Endothelial cell of umbilical vein (primary cell): Measurements from ENCODE around the gene BCAR1. TPM values are rescaled to one million over a fixed set of nuclear protein-coding genes. Genes with fewer than 3 reads are reported as not detected.

ENCODE experiments used
- BruUV-seq: library from RNA; stranded (reverse); fragments of 400-500 nt; replicated peaks from 2 replicates; lab custom pipeline; 2021; lab: Mats Ljungman, UMichigan
- CTCF ChIA-PET: fragments of 300-600, 350-600 bp; sonication (Branson Sonifier 250); formaldehyde crosslinking; loops from one replicate; lab custom pipeline; 2021; ENCODE audit warnings: antibody characterized with exemption, inconsistent platforms; lab: Charles Lee
- POLR2A ChIA-PET: fragments of 300-600, 350-600 bp; sonication (Branson Sonifier 250); formaldehyde crosslinking; loops from one replicate; lab custom pipeline; 2021; ENCODE audit warnings: antibody characterized with exemption, inconsistent platforms; lab: Charles Lee
- DNase-seq: peaks from one replicate; pipeline ENCODE4 v3.0.0-alpha.2; 2011; ENCODE audit warnings: low read depth, low spot score
- FAIRE-seq: peaks from 2 replicates; lab custom pipeline; 2011; peaks lifted over from hg19 to GRCh38; lab: Jason Lieb, UNC
- H2AFZ ChIP-seq: 2 replicates; pipeline ENCODE4 v1.6.0; 2012; ENCODE audit warnings: low read depth, low read length, control low read depth, inconsistent platforms
- H3K27ac ChIP-seq: 2 replicates; pipeline ENCODE4 v1.5.1; 2011; ENCODE audit warnings: low read depth, mild to moderate bottlenecking, control low read depth, low read length, moderate library complexity; ENCODE audit not compliant: insufficient read depth
- H3K27me3 ChIP-seq, 2 experiments: 2 replicates each; pipeline versions ENCODE4 v1.6.0 to v1.6.1; 2011; ENCODE audit warnings: low read length in 2 of 2, mixed read lengths in 1 of 2; ENCODE audit not compliant: control insufficient read depth in 2 of 2, insufficient read depth in 2 of 2
- H3K36me3 ChIP-seq, 2 experiments: 2 replicates in 1 of 2; 3 replicates in 1 of 2; pipeline ENCODE4 v1.5.1; 2011; ENCODE audit warnings: low read length in 2 of 2, mild to moderate bottlenecking in 1 of 2, moderate library complexity in 1 of 2; ENCODE audit not compliant: control insufficient read depth in 2 of 2, insufficient read depth in 2 of 2; ENCODE audit errors: extremely low read depth in 1 of 2
- H3K4me1 ChIP-seq: 3 replicates; pipeline ENCODE4 v1.5.1; 2011; ENCODE audit warnings: mild to moderate bottlenecking, low read length; ENCODE audit not compliant: control insufficient read depth, insufficient read depth; ENCODE audit errors: extremely low read depth
- H3K4me2 ChIP-seq: 2 replicates; pipeline ENCODE4 v1.6.1; 2011; ENCODE audit warnings: low read length, control low read depth, mixed read lengths; ENCODE audit not compliant: insufficient read depth
- H3K4me3 ChIP-seq, 3 experiments: fragments of 200-600 bp in 1 of 3; sonication (generic), shearing (Covaris generic) in 1 of 3; replicated peaks in 1 of 3; 2 replicates each; pipeline ENCODE4 v1.5.1; 2011 to 2016; ENCODE audit warnings: control low read depth in 3 of 3, low read length in 3 of 3, mild to moderate bottlenecking in 2 of 3, inconsistent platforms in 1 of 3, low read depth in 1 of 3, moderate library complexity in 1 of 3; ENCODE audit not compliant: insufficient read depth in 1 of 3
- H3K79me2 ChIP-seq: 2 replicates; pipeline ENCODE4 v1.6.0; 2012; ENCODE audit warnings: low read length, inconsistent platforms; ENCODE audit not compliant: control insufficient read depth, insufficient read depth
- H3K9ac ChIP-seq: replicated peaks from 2 replicates; pipeline ENCODE3; 2011; ENCODE audit warnings: low read length, control low read depth; ENCODE audit not compliant: insufficient read depth; ENCODE audit errors: extremely low read depth
- H3K9me1 ChIP-seq: replicated peaks from 3 replicates; pipeline ENCODE4 v1.6.0; 2011; ENCODE audit warnings: mild to moderate bottlenecking, low read length; ENCODE audit not compliant: control insufficient read depth, insufficient read depth; ENCODE audit errors: extremely low read depth
- H3K9me3 ChIP-seq: replicated peaks from 2 replicates; pipeline ENCODE4 v1.5.1; 2012; ENCODE audit warnings: low read length, inconsistent platforms; ENCODE audit not compliant: control insufficient read depth, insufficient read depth
- H4K20me1 ChIP-seq: replicated peaks from 2 replicates; pipeline ENCODE3; 2011; ENCODE audit warnings: mild to moderate bottlenecking, low read length; ENCODE audit not compliant: control insufficient read depth, insufficient read depth; ENCODE audit errors: extremely low read depth
- EZH2 ChIP-seq: IDR thresholded peaks from 2 replicates; pipeline ENCODE4 v1.6.1; 2012; ENCODE audit warnings: borderline replicate concordance, low read depth, mild to moderate bottlenecking, moderate library complexity, low read length, inconsistent platforms; ENCODE audit not compliant: severe bottlenecking
- FOS ChIP-seq: IDR thresholded peaks from 2 replicates; pipeline ENCODE4 v1.6.1; 2011; ENCODE audit warnings: mild to moderate bottlenecking, low read length, moderate library complexity, borderline replicate concordance; ENCODE audit not compliant: insufficient read depth
- GATA2 ChIP-seq: IDR thresholded peaks from 2 replicates; pipeline ENCODE4 v1.7.0; 2011; ENCODE audit warnings: low read depth, mild to moderate bottlenecking, moderate library complexity, mixed read lengths, low read length; ENCODE audit not compliant: insufficient read length, insufficient read depth
- JUN ChIP-seq: IDR thresholded peaks from 2 replicates; pipeline ENCODE4 v1.6.1; 2011; ENCODE audit warnings: borderline replicate concordance, low read depth; ENCODE audit not compliant: insufficient read length, insufficient read depth
- MAX ChIP-seq: IDR thresholded peaks from 2 replicates; pipeline ENCODE4 v1.6.1; 2011; ENCODE audit not compliant: insufficient read depth, insufficient read length
- MYC ChIP-seq: IDR thresholded peaks from one replicate; pipeline ENCODE4 v1.6.1; 2011; ENCODE audit warnings: mild to moderate bottlenecking, low read depth, low read length
- POLR2A ChIP-seq: IDR thresholded peaks from 2 replicates; pipeline ENCODE4 v1.6.1; 2012; ENCODE audit warnings: low read depth, mild to moderate bottlenecking, control low read depth, low read length
- POLR2AphosphoS5 ChIP-seq: IDR thresholded peaks from 2 replicates; pipeline ENCODE4 v1.6.1; 2012; ENCODE audit warnings: low read depth, mild to moderate bottlenecking, control low read depth, low read length, moderate library complexity; ENCODE audit not compliant: insufficient read depth
- dilution Hi-C: fragments of 300-500 bp; cut with MboI; formaldehyde crosslinking; loops from one replicate; pipeline ENCODE4 v1.15.0; 2019; ENCODE audit warnings: low sequenced_read_pairs; ENCODE audit not compliant: extremely low pct_ligation_motif_present
- intact Hi-C: fragments of 100-400 bp; cut with micrococcal nuclease; formaldehyde crosslinking; loops from one replicate; pipeline ENCODE4 v1.10.0; 2022
- polyA plus RNA-seq, 4 experiments: library from polyadenylated mRNA; depleted of rRNA in 3 of 4; stranded (reverse) in 3 of 4; unstranded in 1 of 4; fragments of >200 nt; gene quantifications; 2 replicates each; pipeline versions ENCODE4 v1.2.1 to v1.2.3, GENCODE V29; 2011 to 2012; ENCODE audit warnings: missing spikeins in 1 of 4
- total RNA-seq: library from RNA; stranded (reverse); gene quantifications from 2 replicates; pipeline ENCODE4 v1.2.3, GENCODE V29; 2021
- TF ChIP-seq, protein P1 (sequence below), 2 donors: IDR thresholded peaks; 1 replicate in 1 of 2; 2 replicates in 1 of 2; pipeline ENCODE4 v1.5.1; 2011; ENCODE audit warnings: low read length in 2 of 2, mild to moderate bottlenecking in 2 of 2, moderate library complexity in 2 of 2, control low read depth in 1 of 2, inconsistent platforms in 1 of 2, low read depth in 1 of 2; ENCODE audit not compliant: insufficient read depth in 1 of 2; ENCODE audit errors: extremely low read depth in 1 of 2

Gene BCAR1
- total and polyA plus RNA-seq, 2 donors (not counting 3 experiments of a cell fraction or from before 2014, with no cell fraction given), result 171 to 267 TPM

- CTCF ChIA-PET, result interaction anchor here (1.0 to 3.0 kb wide), 6 partner anchors 9 to 114 kb away, joined by 4 to 9 read pairs (median 7); no protein-coding TSS in a partner anchor
- no TSS peak for BruUV-seq
- TF ChIP-seq MYC (no peak), FOS (no peak), JUN (no peak), MAX (no peak), POLR2A (no peak), GATA2 (no peak), POLR2AphosphoS5 (no peak), EZH2 (no peak)
- TF ChIP-seq, protein P1, sequence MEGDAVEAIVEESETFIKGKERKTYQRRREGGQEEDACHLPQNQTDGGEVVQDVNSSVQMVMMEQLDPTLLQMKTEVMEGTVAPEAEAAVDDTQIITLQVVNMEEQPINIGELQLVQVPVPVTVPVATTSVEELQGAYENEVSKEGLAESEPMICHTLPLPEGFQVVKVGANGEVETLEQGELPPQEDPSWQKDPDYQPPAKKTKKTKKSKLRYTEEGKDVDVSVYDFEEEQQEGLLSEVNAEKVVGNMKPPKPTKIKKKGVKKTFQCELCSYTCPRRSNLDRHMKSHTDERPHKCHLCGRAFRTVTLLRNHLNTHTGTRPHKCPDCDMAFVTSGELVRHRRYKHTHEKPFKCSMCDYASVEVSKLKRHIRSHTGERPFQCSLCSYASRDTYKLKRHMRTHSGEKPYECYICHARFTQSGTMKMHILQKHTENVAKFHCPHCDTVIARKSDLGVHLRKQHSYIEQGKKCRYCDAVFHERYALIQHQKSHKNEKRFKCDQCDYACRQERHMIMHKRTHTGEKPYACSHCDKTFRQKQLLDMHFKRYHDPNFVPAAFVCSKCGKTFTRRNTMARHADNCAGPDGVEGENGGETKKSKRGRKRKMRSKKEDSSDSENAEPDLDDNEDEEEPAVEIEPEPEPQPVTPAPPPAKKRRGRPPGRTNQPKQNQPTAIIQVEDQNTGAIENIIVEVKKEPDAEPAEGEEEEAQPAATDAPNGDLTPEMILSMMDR (IDR thresholded peaks at IDR 0.05; ENCODE audit: extremely low read depth in 1 of 2, insufficient read depth in 1 of 2, low read depth in 1 of 2, low read length in 2 of 2), result no peak
Observed at GRCh38 chr16:75288181-75288580, 36.8 kb upstream of the BCAR1 start.

More at GRCh38 chr16:75288181-75288580, 36.8 kb upstream of the BCAR1 start:
- POLR2A ChIA-PET, result interaction anchor here (0.6 kb wide), 1 partner anchor 79 kb away, joined by 5 read pairs; no protein-coding TSS in a partner anchor
- peak; percentile 62 for FAIRE-seq
- H3K9me3 ChIP-seq, result no peaks in the 10 kb centered on the region
- no peaks in the 10 kb centered on the region for H3K27me3 ChIP-seq
- DNase-seq, result no peak
- peak overlapping the region; percentile 72 for H3K27ac ChIP-seq
- dilution Hi-C loops (no loop called here), intact Hi-C loops (loop anchor here (2.0 kb wide), 1 partner anchor 15 kb away; no protein-coding TSS in a partner anchor)
- no peak overlapping the region for H3K4me2 ChIP-seq
- H4K20me1 ChIP-seq, result no peaks in the 10 kb centered on the region
- no peak overlapping the region for H3K4me3 ChIP-seq
- no peaks in the 10 kb centered on the region for H3K79me2 ChIP-seq
- H3K9me1 ChIP-seq, result no peaks in the 10 kb centered on the region
- H2AFZ ChIP-seq, result no peak overlapping the region
- H3K36me3 ChIP-seq, result no peaks in the 10 kb centered on the region
- peaks cover 27% of the 10 kb centered on the region for H3K4me1 ChIP-seq
- H3K9ac ChIP-seq, result peak overlapping the region; percentile 17
